ENCODE results near the gene RALGPS1.
"Not testable (repeated sequence)": the region's sequence is repeated elsewhere in the genome, so short reads cannot be mapped to it uniquely, and the experiment has no call there.

Gene RALGPS1

GRCh38 chr9:126989847-126990842 lies 75.6 kb downstream of the RALGPS1 start:
- no peak for DNase-seq (ENCODE audit: low spot score)

DNA sequence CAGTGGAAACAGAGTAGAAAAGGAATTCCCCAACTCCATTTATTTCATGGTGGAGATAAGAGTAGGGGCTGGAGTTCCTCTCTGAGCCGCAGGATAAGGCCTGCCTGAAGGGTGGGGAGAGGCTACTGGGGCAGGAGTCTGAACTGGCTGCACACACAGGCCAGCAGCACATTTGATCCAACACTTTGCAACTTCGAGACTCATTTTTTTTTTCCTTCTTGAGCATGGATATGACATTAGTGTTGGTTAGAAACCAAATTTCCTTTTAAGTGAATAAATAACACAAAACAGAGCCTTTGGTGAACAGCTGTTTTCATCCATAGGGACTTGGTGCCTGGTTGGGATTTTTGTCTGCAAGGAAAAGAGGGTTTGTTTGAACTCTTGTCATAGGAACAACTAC lies 76.6 kb downstream of the RALGPS1 start:
- no peak for DNase-seq (ENCODE audit: low spot score)

- DNase-seq (ENCODE audit: low spot score), result no peak
Observed at GRCh38 chr9:126992427-126992826, 77.8 kb downstream of the RALGPS1 start.

GRCh38 chr9:126999315-127000068 lies 84.9 kb downstream of the RALGPS1 start:
- no peak for DNase-seq (ENCODE audit: low spot score)

DNA sequence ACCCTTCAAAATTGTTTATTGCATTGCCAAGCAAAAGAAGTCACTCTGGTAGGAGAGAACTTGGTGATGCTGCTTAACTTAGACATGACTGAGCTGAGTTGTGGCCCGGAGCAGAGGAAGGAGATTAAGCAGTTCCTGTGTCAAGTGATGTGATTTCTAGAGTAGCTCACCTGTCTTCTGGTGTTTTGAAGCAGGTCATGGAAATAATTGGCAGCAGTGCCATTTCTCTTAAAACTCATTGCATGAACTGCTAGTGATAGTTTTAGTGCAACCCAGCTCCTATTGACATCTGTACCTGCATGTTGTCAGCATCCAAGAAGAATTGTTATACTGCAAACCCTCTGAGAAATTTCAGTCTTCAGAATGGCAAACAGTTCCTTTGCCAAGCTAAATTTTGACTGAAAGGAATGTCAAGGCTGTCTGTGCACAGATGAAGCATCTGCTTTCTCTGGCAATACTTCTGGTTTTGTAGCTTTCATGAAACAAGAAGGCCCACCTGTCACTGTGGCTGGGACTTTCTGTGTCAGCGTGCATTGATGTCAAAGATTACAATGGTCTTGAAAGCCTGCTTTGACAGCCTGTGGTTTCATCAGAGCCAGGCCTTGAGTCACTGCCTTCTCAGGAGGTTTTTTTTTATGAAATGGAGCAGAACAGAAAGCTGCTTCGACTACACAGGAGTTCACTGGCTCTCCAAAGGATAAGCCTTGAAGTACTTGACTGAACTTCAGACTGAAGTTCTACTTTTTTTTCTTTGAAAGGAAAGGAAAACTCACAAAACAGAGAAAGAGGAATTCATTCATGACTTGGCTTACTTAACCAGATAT lies 90.6 kb downstream of the RALGPS1 start:
- DNase-seq (ENCODE audit: low spot score), result no peak

- no peak for DNase-seq (ENCODE audit: low spot score)
Observed at GRCh38 chr9:127005770-127006314, 91.3 kb downstream of the RALGPS1 start.

DNA sequence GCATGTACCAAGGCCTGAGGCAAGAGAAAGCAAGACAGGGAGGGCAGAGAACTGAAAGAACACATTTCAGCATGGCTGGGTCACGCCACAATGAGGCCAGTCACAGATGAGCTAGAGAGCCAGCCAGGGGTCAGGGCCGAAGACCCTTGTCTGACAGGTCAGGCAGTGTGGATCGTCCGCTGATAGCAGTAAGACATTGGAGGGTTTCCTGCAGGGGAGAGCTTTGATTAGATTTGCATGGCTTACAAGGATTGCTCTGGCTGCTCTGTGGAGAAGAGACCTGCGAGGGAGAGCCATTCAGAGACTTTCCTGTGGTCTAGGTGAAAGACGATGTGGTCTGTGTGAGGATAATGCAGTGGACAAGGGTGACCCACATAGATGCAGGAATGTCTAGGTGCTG lies 93.1 kb downstream of the RALGPS1 start:
- DNase-seq (ENCODE audit: low spot score), result no peak

DNA sequence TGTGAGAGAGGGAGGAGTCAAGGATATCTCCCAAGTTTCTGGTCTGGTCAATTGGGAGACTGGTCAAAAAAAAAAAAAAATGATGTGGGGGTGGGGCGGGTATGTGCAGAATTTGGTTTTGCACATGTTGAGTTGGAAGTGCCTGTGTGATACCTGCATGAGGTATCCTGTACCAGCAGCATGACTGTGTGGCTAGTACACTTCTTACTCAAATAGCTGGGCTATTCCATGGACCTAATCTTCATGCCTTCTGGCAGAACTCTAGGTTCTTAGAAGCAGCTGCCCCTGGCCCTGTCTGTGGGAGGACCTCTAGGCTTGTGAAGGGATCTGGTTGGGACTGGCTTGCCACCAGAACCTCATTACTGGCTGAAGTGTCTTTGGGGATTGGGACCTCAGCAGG lies 93.5 kb downstream of the RALGPS1 start:
- DNase-seq (ENCODE audit: low spot score), result no peak

DNA sequence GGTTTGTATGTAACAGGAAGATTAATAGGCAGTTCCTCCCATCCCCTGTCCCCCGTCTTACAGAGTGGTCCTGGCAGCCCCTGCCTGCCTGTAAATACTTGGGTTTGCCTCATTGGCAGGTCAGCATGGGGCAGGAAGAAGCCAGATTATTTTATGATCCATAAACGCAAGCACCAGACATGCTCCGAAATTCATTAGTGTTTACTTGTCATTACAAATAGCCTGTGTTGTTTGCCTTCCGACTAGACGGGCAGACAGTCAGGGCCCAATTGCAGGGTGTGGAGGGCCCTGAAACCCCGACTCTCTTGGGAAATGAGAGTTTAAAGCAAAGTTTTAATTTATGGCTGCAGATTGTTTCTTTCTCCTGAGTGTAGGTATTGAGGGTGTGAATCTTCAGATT lies 97.2 kb downstream of the RALGPS1 start:
- DNase-seq (ENCODE audit: low spot score), result no peak

- no peak for DNase-seq (ENCODE audit: low spot score)
Observed at GRCh38 chr9:127012250-127012649, 97.7 kb downstream of the RALGPS1 start.

GRCh38 chr9:127013597-127013996 lies 99.0 kb downstream of the RALGPS1 start:
- no peak for DNase-seq (ENCODE audit: low spot score)

DNA sequence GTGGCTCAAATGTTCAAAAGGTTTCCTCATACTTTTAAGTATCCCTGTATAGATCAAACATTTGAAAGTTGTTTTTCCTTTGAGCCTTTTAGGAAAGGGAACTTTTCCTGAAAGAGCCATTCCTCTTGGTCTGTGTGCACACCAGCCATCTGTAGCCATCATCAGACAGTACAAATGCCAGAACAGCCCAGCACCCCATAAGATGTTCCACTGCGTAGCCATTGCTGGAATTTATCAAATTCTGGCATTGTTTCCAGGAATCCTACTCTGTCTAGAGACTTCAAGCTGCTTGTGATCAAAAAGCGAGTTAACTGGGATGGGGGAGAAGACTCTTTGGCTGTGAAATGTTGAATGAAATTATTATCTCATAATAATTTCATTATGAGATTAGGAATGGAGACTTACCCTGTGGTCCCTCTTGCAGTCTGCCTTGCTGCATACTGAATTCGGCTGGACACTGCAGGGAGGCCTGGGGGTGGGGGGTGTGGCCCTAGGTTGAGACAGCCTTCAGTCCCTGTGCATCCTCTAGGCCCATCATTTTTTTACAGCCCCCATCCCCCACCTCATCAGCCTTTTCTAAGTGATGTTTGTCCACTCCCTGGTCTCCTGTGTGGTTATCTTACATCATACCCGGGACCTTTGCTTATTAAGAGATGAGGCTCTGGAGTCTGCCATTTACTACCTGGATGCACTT lies 99.8 kb downstream of the RALGPS1 start:
- DNase-seq (ENCODE audit: low spot score), result no peak

DNA sequence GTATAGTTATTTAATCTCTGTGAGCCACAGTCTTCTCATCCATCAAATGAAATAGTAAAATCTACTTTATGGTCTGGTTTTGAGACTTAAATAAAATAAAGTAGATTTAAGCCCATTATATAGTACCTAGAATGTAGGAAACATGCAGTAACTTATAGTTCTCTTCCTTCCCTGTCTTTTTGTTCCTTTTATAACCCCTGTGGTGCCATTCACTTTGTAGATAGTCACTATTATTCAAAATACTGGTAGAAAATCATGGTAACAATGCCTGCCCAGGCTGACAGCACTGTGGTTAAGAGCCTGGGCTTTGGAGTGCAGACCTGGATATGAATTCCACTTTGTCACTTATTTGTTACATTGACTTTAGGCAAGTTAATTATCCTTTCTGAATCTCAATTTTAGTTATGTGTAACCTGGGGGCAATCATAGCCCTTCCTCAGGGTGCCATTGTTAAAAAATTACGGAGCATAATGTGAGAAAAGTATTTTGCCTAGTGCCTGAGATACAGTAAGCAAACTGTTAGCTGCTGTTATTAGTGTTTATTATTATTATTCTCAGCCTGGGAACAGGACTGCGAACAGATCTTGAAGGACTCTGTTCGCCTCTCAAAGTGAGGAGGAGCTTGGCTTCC lies 100.4 kb downstream of the RALGPS1 start:
- no peak for DNase-seq (ENCODE audit: low spot score)

- no peak for DNase-seq (ENCODE audit: low spot score)
Observed at GRCh38 chr9:127015921-127016512, 101.4 kb downstream of the RALGPS1 start.

DNA sequence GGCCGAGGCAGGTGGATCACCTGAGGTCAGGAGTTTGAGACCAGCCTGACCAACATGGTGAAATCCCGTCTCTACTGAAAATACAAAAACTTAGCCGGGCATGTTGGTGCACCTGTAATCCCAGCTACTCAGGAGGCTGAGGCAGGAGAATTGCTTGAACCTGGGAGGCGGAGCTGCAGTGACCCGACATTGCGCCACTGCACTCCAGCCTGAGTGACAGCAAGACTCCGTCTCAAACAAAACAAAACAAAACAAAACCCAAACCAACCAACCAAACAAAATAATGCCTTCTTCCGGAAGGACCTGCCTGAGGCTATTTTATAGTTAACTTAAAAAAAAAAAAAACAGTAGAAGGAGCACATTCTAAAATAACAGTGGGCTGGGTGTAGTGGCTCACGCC lies 103.4 kb downstream of the RALGPS1 start:
- not testable (repeated sequence) for DNase-seq (ENCODE audit: low spot score)

- no peak for DNase-seq (ENCODE audit: low spot score)
Observed at GRCh38 chr9:127018935-127019334, 104.4 kb downstream of the RALGPS1 start.

- DNase-seq (ENCODE audit: low spot score), result no peak
Observed at GRCh38 chr9:127020036-127020801, 105.6 kb downstream of the RALGPS1 start.

DNA sequence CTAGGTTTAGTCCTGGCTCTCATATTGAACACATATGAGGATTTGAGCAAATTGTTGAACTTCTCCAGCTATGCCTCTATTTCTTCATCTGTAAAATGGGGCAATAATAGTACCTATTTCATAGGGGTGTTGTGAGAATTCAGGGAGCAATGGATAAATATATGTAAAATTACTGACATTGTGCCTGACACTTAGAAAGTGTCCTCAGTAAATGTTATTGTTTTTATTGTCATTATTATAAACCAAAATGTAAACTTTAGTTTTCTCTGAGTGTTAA lies 106.2 kb downstream of the RALGPS1 start:
- DNase-seq (ENCODE audit: low spot score), result no peak

GRCh38 chr9:127021664-127022363 lies 107.2 kb downstream of the RALGPS1 start:
- peak; percentile 75 for DNase-seq (ENCODE audit: low spot score)
